Effector memory CD8-positive, alpha-beta T cell (primary cell): ENCODE data around the gene YIPF5.

Experiments used
- ATAC-seq: fragments of 150-1000 bp; cut with Tn5 transposase; replicated peaks from 2 replicates; pipeline ENCODE4 v1.10.0; 2021; ENCODE audit warnings: mild to moderate bottlenecking, moderate library complexity
- DNase-seq, 3 experiments: peaks; one replicate each; pipeline ENCODE4 v3.0.0; 2021
- H3K27ac Mint-ChIP-seq, 2 donors: one replicate each; pipeline ENCODE4 v1.8.0; 2022; ENCODE audit warnings: mild to moderate bottlenecking in 2 of 2, mixed read lengths in 2 of 2, moderate library complexity in 2 of 2
- H3K27me3 Mint-ChIP-seq, 2 donors: one replicate each; pipeline ENCODE4 v1.8.0; 2022; ENCODE audit warnings: mixed read lengths in 2 of 2
- H3K36me3 Mint-ChIP-seq: one replicate; pipeline ENCODE4 v1.8.0; 2022; ENCODE audit warnings: mild to moderate bottlenecking, moderate library complexity, mixed read lengths; ENCODE audit not compliant: insufficient read depth
- H3K4me1 Mint-ChIP-seq, 2 donors: one replicate each; pipeline ENCODE4 v1.8.0; 2022; ENCODE audit warnings: low read depth in 2 of 2, mixed read lengths in 2 of 2
- H3K4me3 Mint-ChIP-seq, 2 donors: one replicate each; pipeline ENCODE4 v1.8.0; 2022; ENCODE audit warnings: mild to moderate bottlenecking in 2 of 2, mixed read lengths in 2 of 2, moderate library complexity in 2 of 2
- H3K9me3 Mint-ChIP-seq, 2 donors: one replicate each; pipeline ENCODE4 v1.8.0; 2022; ENCODE audit warnings: mixed read lengths in 2 of 2

Gene YIPF5

GRCh38 chr5:144162686-144163085 lies 7.8 kb downstream of the YIPF5 start:
- Mint-ChIP-seq H3K4me3 (no peak overlapping the region), H3K27me3 (no peaks in the 10 kb centered on the region), H3K27ac (peak overlapping the region in 1 of 2 donors; percentile 27), H3K36me3 (peaks cover 71% of the 10 kb centered on the region), H3K4me1 (no peaks in the 10 kb centered on the region), H3K9me3 (no peaks in the 10 kb centered on the region)
- ATAC-seq (no peak), DNase-seq (no peak)

DNA sequence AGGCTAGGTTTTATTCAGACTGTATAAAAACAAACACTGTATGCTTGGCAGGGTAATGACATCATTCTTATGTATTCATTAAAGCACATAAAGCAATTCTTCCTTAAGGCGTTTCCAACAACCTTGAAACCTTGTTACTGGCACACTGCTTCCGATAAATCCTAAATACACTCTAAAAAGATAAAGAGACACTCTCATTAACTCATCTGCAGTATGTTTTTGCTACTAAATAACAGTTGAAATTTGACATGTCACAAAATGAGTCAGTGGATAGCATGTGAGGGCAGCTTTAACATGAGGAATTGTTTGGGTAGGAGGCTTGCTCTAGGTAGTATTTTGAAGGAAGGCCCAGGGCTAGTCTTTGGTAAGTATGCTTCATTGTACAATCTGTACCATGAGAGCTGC lies 13.7 kb downstream of the YIPF5 start:
- H3K27me3 Mint-ChIP-seq, result no peaks in the 10 kb centered on the region
- DNase-seq (no peak), ATAC-seq (no peak)
- H3K36me3 Mint-ChIP-seq, result peaks cover 36% of the 10 kb centered on the region
- no peak overlapping the region for H3K27ac Mint-ChIP-seq
- H3K4me1 Mint-ChIP-seq, result no peaks in the 10 kb centered on the region
- no peaks in the 10 kb centered on the region for H3K9me3 Mint-ChIP-seq
- H3K4me3 Mint-ChIP-seq, result no peak overlapping the region

- Mint-ChIP-seq H3K9me3 (no peaks in the 10 kb centered on the region), H3K4me3 (no peak overlapping the region), H3K36me3 (peaks cover 3% of the 10 kb centered on the region), H3K27me3 (no peaks in the 10 kb centered on the region), H3K27ac (peak overlapping the region in 1 of 2 donors; percentile 38), H3K4me1 (no peaks in the 10 kb centered on the region)
- ATAC-seq (no peak), DNase-seq (no peak)
These were observed 19.4 kb downstream of the YIPF5 start for GRCh38 chr5:144151026-144151425.

DNA sequence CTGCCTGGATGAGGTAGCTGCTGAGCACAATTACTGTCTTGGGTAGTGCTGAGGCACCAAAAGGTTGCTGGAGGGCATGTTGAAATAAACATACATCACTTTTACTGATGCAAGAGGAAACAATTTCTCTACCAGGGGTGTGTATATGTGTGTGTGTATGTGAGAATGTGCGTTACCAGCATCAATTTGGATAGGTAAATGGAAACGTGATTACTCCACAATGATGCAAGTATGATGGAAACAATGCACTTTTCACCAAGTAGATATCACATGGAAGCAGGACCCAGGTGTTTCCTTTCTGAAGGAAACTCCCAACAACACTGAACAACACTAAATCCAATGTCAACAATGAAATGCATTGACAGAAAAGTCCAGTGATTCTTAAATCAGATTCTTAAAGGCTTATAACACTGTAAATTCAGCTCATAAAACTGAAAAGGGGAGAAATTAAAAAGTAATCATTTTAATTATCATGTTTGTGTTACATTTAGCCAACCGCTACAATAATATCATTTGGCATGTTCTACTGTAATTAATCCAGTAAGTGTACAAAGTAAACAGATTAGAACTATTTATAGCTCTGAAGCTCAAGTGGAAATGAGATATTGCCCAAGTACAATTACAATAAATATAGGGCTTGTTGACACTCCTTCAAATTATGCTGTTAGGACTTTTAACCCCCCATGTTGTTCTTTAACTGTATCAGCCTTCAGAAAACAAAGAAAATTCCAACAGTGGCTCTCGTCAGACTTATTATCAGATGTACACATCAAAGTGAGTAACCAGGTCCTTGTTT lies 25.3 kb downstream of the YIPF5 start:
- Mint-ChIP-seq H3K9me3 (no peaks in the 10 kb centered on the region), H3K4me1 (peaks cover 6 to 7% of the 10 kb centered on the region in 2 donors), H3K27ac (no peak overlapping the region), H3K4me3 (no peak overlapping the region), H3K27me3 (peaks cover 15 to 23% of the 10 kb centered on the region in 2 donors), H3K36me3 (no peaks in the 10 kb centered on the region)
- ATAC-seq, result no peak
- no peak for DNase-seq

DNA sequence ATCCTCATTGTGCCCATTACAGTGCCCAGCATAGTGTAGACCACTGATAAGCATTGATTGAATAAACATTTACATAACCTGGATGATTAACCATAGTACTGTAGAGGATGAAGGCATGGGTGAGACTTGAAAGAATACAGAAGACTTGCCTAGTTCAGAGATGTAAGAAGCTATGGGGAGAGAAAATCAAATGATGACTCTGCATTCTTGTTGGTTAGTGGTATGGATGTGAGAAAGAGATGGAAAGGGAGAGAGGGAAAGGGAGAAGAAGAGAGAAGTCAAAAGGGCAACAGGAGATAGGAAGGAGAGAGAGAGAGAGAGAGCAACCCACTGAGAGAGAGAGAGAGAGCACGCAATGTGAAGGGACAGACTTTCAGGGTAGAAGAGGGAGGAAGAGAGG lies 26.8 kb downstream of the YIPF5 start:
- no peaks in the 10 kb centered on the region for H3K36me3 Mint-ChIP-seq
- no peak overlapping the region for H3K4me3 Mint-ChIP-seq
- no peak overlapping the region for H3K27ac Mint-ChIP-seq
- DNase-seq (no peak), ATAC-seq (no peak)
- peaks cover 6 to 7% of the 10 kb centered on the region in 2 donors for H3K4me1 Mint-ChIP-seq
- H3K9me3 Mint-ChIP-seq, result no peaks in the 10 kb centered on the region
- H3K27me3 Mint-ChIP-seq, result peaks cover 23% of the 10 kb centered on the region in 2 donors

GRCh38 chr5:144142824-144143162 lies 27.7 kb downstream of the YIPF5 start:
- no peak for ATAC-seq
- Mint-ChIP-seq H3K36me3 (no peaks in the 10 kb centered on the region), H3K4me1 (peaks cover 6 to 7% of the 10 kb centered on the region in 2 donors), H3K9me3 (no peaks in the 10 kb centered on the region), H3K27ac (peak overlapping the region in 1 of 2 donors; percentile 35), H3K27me3 (peaks cover 23 to 27% of the 10 kb centered on the region in 2 donors), H3K4me3 (no peak overlapping the region)
- DNase-seq, result no peak

DNA sequence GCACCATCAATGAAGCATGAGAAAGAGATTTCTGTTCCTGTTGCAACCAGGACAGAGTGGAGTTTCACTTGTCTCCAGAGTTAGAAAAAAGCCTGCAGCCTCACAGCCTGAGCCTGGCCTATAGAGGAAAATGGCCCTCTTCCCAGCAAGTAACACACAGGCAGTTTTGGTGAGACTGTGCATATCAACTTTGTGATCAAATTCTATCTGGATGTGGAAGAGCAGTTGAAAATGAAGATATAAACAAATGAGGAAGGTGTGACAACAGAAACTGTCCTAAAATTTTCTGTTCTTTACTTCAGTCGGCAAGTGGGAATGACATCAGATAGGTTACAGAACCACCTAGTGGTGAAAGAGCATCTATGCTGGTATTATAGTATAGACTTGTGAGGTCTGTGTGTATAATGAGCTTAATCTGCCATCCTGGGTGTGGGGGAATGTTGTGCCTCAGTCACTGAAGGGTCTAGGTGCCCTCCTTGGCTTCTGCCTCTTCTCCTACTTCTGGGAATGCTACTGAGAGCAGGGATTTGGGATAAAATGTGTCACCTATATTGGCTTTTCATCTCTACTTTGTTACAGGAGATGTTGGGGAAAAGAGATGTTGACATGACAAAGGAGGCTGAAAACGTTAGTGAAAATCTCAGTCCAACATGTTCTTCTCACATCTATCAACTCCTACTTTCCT lies 28.2 kb downstream of the YIPF5 start:
- H3K27ac Mint-ChIP-seq, result peak overlapping the region in 1 of 2 donors; percentile 35
- peaks cover 6 to 7% of the 10 kb centered on the region in 2 donors for H3K4me1 Mint-ChIP-seq
- no peaks in the 10 kb centered on the region for H3K9me3 Mint-ChIP-seq
- no peak for DNase-seq
- H3K27me3 Mint-ChIP-seq, result peaks cover 23 to 32% of the 10 kb centered on the region in 2 donors
- ATAC-seq, result peak; percentile 84
- no peaks in the 10 kb centered on the region for H3K36me3 Mint-ChIP-seq
- no peak overlapping the region for H3K4me3 Mint-ChIP-seq

DNA sequence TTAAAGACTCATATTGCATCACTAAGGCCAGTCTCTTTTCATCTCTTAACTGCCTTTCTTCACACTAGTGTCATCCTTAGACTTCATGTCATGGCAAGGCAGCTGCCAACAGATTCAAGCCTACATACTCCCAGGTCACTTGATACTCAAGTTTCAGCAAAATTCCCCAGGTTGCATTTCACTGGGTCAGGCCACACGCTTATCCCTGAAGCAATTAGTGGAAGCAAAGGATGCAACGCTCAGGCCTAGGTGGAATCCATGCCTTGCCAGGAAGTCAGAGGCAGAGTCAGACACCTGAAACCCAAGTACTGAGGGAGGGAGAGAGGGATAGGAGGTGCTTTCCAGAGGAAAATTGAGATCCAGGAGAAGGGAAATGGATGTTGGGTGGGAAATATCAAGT lies 28.9 kb downstream of the YIPF5 start:
- peaks cover 6 to 7% of the 10 kb centered on the region in 2 donors for H3K4me1 Mint-ChIP-seq
- peaks cover 23 to 34% of the 10 kb centered on the region in 2 donors for H3K27me3 Mint-ChIP-seq
- no peaks in the 10 kb centered on the region for H3K9me3 Mint-ChIP-seq
- no peak for DNase-seq
- no peak overlapping the region for H3K4me3 Mint-ChIP-seq
- ATAC-seq, result no peak
- peak overlapping the region in 1 of 2 donors; percentile 35 for H3K27ac Mint-ChIP-seq
- H3K36me3 Mint-ChIP-seq, result no peaks in the 10 kb centered on the region

DNA sequence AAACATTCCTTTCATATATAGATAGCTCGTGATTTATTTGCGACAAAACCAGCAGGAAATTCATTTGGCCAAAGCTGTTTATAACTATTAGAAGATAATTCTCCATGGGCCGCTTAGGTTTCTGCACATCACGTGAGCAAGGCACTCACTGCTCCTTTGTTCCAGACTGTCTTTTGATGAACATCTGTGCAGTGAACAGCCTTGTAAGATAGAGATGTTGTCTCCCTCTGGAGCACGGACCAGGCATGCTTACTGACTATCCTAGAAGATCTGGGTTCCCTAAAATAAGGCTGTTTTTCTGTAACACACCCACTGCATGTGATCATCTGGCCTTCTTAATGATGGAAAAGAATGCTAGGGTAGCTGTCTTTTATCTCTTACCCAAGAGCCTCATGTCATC lies 30.9 kb downstream of the YIPF5 start:
- Mint-ChIP-seq H3K9me3 (no peaks in the 10 kb centered on the region), H3K27me3 (peaks cover 30 to 40% of the 10 kb centered on the region in 2 donors), H3K27ac (no peak overlapping the region), H3K4me3 (no peak overlapping the region), H3K36me3 (no peaks in the 10 kb centered on the region), H3K4me1 (peaks cover 6 to 9% of the 10 kb centered on the region in 2 donors)
- DNase-seq (no peak), ATAC-seq (no peak)

- peaks cover 21 to 32% of the 10 kb centered on the region in 2 donors for H3K27me3 Mint-ChIP-seq
These were observed 35.2 kb downstream of the YIPF5 start for GRCh38 chr5:144135113-144135762.

DNA sequence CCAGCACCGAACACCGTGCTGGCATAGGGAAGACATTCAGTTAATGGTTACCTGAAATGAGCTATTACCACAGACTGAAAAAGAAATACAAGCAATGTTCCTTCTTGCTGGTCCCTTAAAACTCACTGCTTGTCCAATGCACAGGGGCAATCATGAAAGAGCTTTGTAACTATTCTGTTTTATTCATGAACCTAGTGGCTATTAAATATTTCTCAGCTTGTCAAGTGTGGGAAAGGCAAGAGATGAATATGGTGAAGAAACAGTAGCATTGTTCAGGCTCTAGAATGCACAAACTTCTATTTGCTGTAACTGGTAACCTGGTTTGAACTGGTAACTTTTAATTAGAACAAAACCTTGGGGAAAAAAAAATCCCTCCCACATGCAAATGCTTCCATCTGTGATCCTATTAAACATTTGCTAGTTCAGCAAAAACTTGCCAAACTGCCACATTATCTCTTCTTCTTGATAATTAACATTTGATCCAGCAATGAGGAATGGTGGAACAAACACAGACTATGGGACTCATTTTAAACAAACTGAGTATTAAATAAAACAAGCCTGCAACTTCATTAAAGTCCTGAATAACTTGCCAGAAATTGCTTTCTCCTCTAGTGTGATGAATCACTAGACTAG lies 36.1 kb downstream of the YIPF5 start:
- H3K27ac Mint-ChIP-seq, result no peak overlapping the region
- H3K36me3 Mint-ChIP-seq, result no peaks in the 10 kb centered on the region
- H3K27me3 Mint-ChIP-seq, result peaks cover 21 to 30% of the 10 kb centered on the region in 2 donors
- H3K4me1 Mint-ChIP-seq, result peaks cover 0 to 2% of the 10 kb centered on the region in 2 donors
- no peak overlapping the region for H3K4me3 Mint-ChIP-seq
- DNase-seq (no peak), ATAC-seq (no peak)
- H3K9me3 Mint-ChIP-seq, result no peaks in the 10 kb centered on the region

More at GRCh38 chr5:144135113-144135762, 35.2 kb downstream of the YIPF5 start:
- H3K36me3 Mint-ChIP-seq, result no peaks in the 10 kb centered on the region
- DNase-seq (no peak), ATAC-seq (no peak)
- peaks cover 0 to 2% of the 10 kb centered on the region in 2 donors for H3K4me1 Mint-ChIP-seq
- H3K27ac Mint-ChIP-seq, result no peak overlapping the region
- no peak overlapping the region for H3K4me3 Mint-ChIP-seq
- no peaks in the 10 kb centered on the region for H3K9me3 Mint-ChIP-seq

GRCh38 chr5:144133050-144133633 lies 37.3 kb downstream of the YIPF5 start:
- Mint-ChIP-seq H3K36me3 (no peaks in the 10 kb centered on the region), H3K4me1 (peaks cover 0 to 2% of the 10 kb centered on the region in 2 donors), H3K27me3 (peaks cover 20 to 28% of the 10 kb centered on the region in 2 donors), H3K27ac (no peak overlapping the region), H3K9me3 (no peaks in the 10 kb centered on the region), H3K4me3 (no peak overlapping the region)
- no peak for DNase-seq
- ATAC-seq, result no peak

DNA sequence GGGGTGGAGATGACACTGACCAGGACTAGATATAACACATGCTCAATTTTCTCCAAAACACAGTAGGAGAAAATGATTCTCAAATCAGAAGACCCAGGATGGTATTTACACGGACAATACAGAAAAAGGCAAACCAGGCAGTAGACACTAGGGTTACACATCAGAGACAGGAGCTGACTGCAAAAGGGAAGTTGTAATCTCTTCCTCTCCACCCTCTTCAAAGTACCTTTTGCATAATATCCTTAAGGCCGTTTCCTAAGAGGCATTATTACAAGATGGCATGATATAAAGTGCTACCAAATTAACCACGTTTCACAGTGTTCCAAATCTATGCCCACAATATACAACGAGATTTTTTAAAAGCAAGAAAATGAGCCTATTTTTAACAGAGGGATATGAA lies 39.2 kb downstream of the YIPF5 start:
- H3K4me1 Mint-ChIP-seq, result peaks cover 0 to 2% of the 10 kb centered on the region in 2 donors
- DNase-seq, result no peak
- H3K27ac Mint-ChIP-seq, result no peak overlapping the region
- H3K9me3 Mint-ChIP-seq, result no peaks in the 10 kb centered on the region
- ATAC-seq, result no peak
- peaks cover 12 to 25% of the 10 kb centered on the region in 2 donors for H3K27me3 Mint-ChIP-seq
- H3K36me3 Mint-ChIP-seq, result no peaks in the 10 kb centered on the region
- H3K4me3 Mint-ChIP-seq, result no peak overlapping the region
